ENCODE measurements around the gene S100A6. TPM values are rescaled to one million over a fixed set of nuclear protein-coding genes. Genes with fewer than 3 reads are reported as not detected.
"Not testable (repeated sequence)": the region's sequence is repeated elsewhere in the genome, so short reads cannot be mapped to it uniquely, and the experiment has no call there.

Gene S100A6
- total RNA-seq, 1 experiment from 2014 or later: 19.2 TPM

GRCh38 chr1:153583976-153584375 is 48.2 kb upstream of the S100A6 start (continued):
- no peak for TF ChIP-seq PREB (CRISPR knock-in tag; IDR thresholded peaks at IDR 0.05; ENCODE audit: borderline replicate concordance)
- TF ChIP-seq OVOL2 (CRISPR knock-in tag; IDR thresholded peaks at IDR 0.05; ENCODE audit: borderline replicate concordance): no peak
- TF ChIP-seq USF2 (CRISPR knock-in tag; IDR thresholded peaks at IDR 0.05): no peak
- TF ChIP-seq ZNF317 (CRISPR knock-in tag; IDR thresholded peaks at IDR 0.05; ENCODE audit: borderline replicate concordance, low read depth): no peak
- no peak for TF ChIP-seq AFF4 (CRISPR knock-in tag; IDR thresholded peaks at IDR 0.05; ENCODE audit: borderline replicate concordance)
- TF ChIP-seq MYBL2 (CRISPR knock-in tag; IDR thresholded peaks at IDR 0.05): no peak
- TF ChIP-seq RELA (CRISPR knock-in tag; IDR thresholded peaks at IDR 0.05; ENCODE audit: borderline replicate concordance): no peak
- no peak for TF ChIP-seq FOXJ3 (CRISPR knock-in tag; IDR thresholded peaks at IDR 0.05; ENCODE audit: borderline replicate concordance)
- TF ChIP-seq ZBTB21 (CRISPR knock-in tag; IDR thresholded peaks at IDR 0.05; ENCODE audit: borderline replicate concordance): no peak

- ChIA-PET CTCF (interaction anchor here (5.2 kb wide), 1 partner anchor 45 kb away, joined by 29 read pairs; the partner anchor contains the start of genes S100A1 and S100A13), POLR2A (interaction anchor here (0.7 kb wide), 1 partner anchor 711 kb away, joined by 3 read pairs; no protein-coding TSS in a partner anchor)
- H3K36me3 Mint-ChIP-seq; ATAC-seq; H3K27ac Mint-ChIP-seq; DNase-seq (ENCODE audit: low spot score); H3K9me3 Mint-ChIP-seq; H3K27me3 Mint-ChIP-seq (ENCODE audit: low read depth); H3K4me3 Mint-ChIP-seq: not testable (repeated sequence)
- H3K4me1 Mint-ChIP-seq: peaks cover 11% of the 10 kb centered on the region
These were observed 47.7 kb upstream of the S100A6 start for GRCh38 chr1:153583514-153583913.

- H3K27ac Mint-ChIP-seq; ATAC-seq; H3K9me3 Mint-ChIP-seq; H3K36me3 Mint-ChIP-seq; H3K27me3 Mint-ChIP-seq (ENCODE audit: low read depth); H3K4me3 Mint-ChIP-seq; DNase-seq (ENCODE audit: low spot score); POLR2A ChIA-PET: not testable (repeated sequence)
- H3K4me1 Mint-ChIP-seq: peaks cover 15% of the 10 kb centered on the region
- CTCF ChIA-PET: interaction anchor here (0.9 to 5.2 kb wide), 3 partner anchors 10 to 45 kb away, joined by 3 to 29 read pairs (median 3); partner anchors contain the start of genes S100A1 and S100A13
These were observed 47.0 kb upstream of the S100A6 start for GRCh38 chr1:153582836-153583235.

- ATAC-seq (no peak), DNase-seq (ENCODE audit: low spot score) (no peak)
- H3K4me3 Mint-ChIP-seq: no peak overlapping the region
- H3K9me3 Mint-ChIP-seq: no peaks in the 10 kb centered on the region
- POLR2A ChIA-PET: interaction anchor here (0.6 kb wide), 1 partner anchor 787 kb away, joined by 7 read pairs; no protein-coding TSS in a partner anchor
- CTCF ChIA-PET: interaction anchor here (1.2 to 2.4 kb wide), 3 partner anchors 11 to 48 kb away, joined by 5 to 9 read pairs (median 6); partner anchors contain the start of genes S100A13 and S100A16
- H3K4me1 Mint-ChIP-seq: peaks cover 18% of the 10 kb centered on the region
- H3K27ac Mint-ChIP-seq: no peak overlapping the region
- 0 out of 2 replicates have a peak, but pooled peaks cover 2% of the 10 kb centered on the region for H3K27me3 Mint-ChIP-seq (ENCODE audit: low read depth)
- H3K36me3 Mint-ChIP-seq: peaks cover 3% of the 10 kb centered on the region; the same call in 1 of the 2 replicates
- TF ChIP-seq MLX (CRISPR knock-in tag; IDR thresholded peaks at IDR 0.05): no peak
- TF ChIP-seq ZSCAN18 (CRISPR knock-in tag; IDR thresholded peaks at IDR 0.05): no peak
- TF ChIP-seq ESRRA (CRISPR knock-in tag; IDR thresholded peaks at IDR 0.05; ENCODE audit: borderline replicate concordance): no peak
- TF ChIP-seq KAT7 (CRISPR knock-in tag; IDR thresholded peaks at IDR 0.05; ENCODE audit: borderline replicate concordance): no peak
- no peak for TF ChIP-seq GRHL2 (CRISPR knock-in tag; IDR thresholded peaks at IDR 0.05; ENCODE audit: insufficient replicate concordance, severe bottlenecking)
- no peak for TF ChIP-seq ATF6 (CRISPR knock-in tag; IDR thresholded peaks at IDR 0.05)
- no peak for TF ChIP-seq OVOL2 (CRISPR knock-in tag; IDR thresholded peaks at IDR 0.05; ENCODE audit: borderline replicate concordance)
These were observed 43.1 kb upstream of the S100A6 start for GRCh38 chr1:153578936-153579335.
